Upper lobe of left lung (tissue), 6 donors: ENCODE results near the gene ERMAP. TPM values are rescaled to one million over a fixed set of nuclear protein-coding genes. Genes with fewer than 3 reads are reported as not detected.
"Not testable (repeated sequence)": the region's sequence is repeated elsewhere in the genome, so short reads cannot be mapped to it uniquely, and the experiment has no call there.

Experiments
- ATAC-seq, 2 donors: fragments of 200-7000 bp; cut with Tn5 transposase; one replicate each; pipeline ENCODE4 v1.9.1; 2022; ENCODE audit warnings: mild to moderate bottlenecking in 2 of 2, moderate library complexity in 2 of 2; ENCODE audit not compliant: low FRiP score in 2 of 2
- DNase-seq, 2 donors: peaks; one replicate each; pipeline ENCODE4 v3.0.0-alpha.2; 2019 to 2020
- H3K27ac ChIP-seq, 4 donors: fragments of 200-600 bp; sonication (generic); one replicate each; pipeline ENCODE4 v1.5.1; 2016 to 2019
- H3K27me3 ChIP-seq, 4 donors: fragments of 200-600 bp; sonication (generic); one replicate each; pipeline ENCODE4 v1.5.1; 2017 to 2019
- H3K36me3 ChIP-seq, 4 donors: fragments of 200-600 bp; sonication (generic); one replicate each; pipeline ENCODE4 v1.5.1; 2016 to 2019
- H3K4me1 ChIP-seq, 4 donors: fragments of 200-600 bp; sonication (generic); one replicate each; pipeline ENCODE4 v1.5.1; 2018 to 2019
- H3K4me3 ChIP-seq, 4 donors: fragments of 200-600 bp; sonication (generic); one replicate each; pipeline ENCODE4 v1.5.1; 2017 to 2019; ENCODE audit warnings: mild to moderate bottlenecking in 2 of 4, moderate library complexity in 1 of 4
- H3K9me3 ChIP-seq, 4 donors: fragments of 200-600 bp; sonication (generic); one replicate each; pipeline ENCODE4 v1.5.1; 2018 to 2019
- CTCF ChIP-seq, 6 experiments: fragments of 450-650 bp in 4 of 6; fragments of 200-600 bp in 2 of 6; sonication (generic) in 2 of 6; IDR thresholded peaks; one replicate each; pipeline ENCODE4 v1.5.1; 2016 to 2019; ENCODE audit warnings: antibody characterized with exemption in 6 of 6
- EP300 ChIP-seq, 4 donors: sonication (generic); formaldehyde crosslinking; IDR thresholded peaks; one replicate each; pipeline ENCODE4 v1.5.1; 2017; ENCODE audit warnings: antibody characterized with exemption in 4 of 4, control low read depth in 2 of 4
- POLR2A ChIP-seq, 4 donors: fragments of 450-650 bp; IDR thresholded peaks; one replicate each; pipeline ENCODE4 v1.5.1; 2016 to 2017; ENCODE audit warnings: antibody characterized with exemption in 4 of 4, mild to moderate bottlenecking in 2 of 4
- POLR2AphosphoS5 ChIP-seq, 2 donors: sonication (generic); formaldehyde crosslinking; IDR thresholded peaks; one replicate each; pipeline ENCODE4 v1.5.1; 2017; ENCODE audit warnings: antibody characterized with exemption in 2 of 2
- WGBS, 2 donors: methylation state at CpG; one replicate each; pipeline ENCODE4 v1.1.5; 2017 to 2018; 5-methylcytosine and 5-hydroxymethylcytosine counted together
- total RNA-seq, 6 donors: library from RNA; depleted of rRNA in 4 of 6; stranded (reverse); fragments of >200 nt in 4 of 6; gene quantifications; one replicate each; pipeline versions ENCODE4 v1.1.0 to v1.2.1, GENCODE V29; 2016 to 2021
- donor health status: DM: no; HTN: no; CAD: no; lungs with moderate emphysema.
- donor health status: DM: no; HTN: yes; CAD: no; lungs with severe emphysema.

ERMAP gene
- total RNA-seq, 6 donors from 2014 or later = 11.6 to 41.9 (median 14.9) TPM

DNA sequence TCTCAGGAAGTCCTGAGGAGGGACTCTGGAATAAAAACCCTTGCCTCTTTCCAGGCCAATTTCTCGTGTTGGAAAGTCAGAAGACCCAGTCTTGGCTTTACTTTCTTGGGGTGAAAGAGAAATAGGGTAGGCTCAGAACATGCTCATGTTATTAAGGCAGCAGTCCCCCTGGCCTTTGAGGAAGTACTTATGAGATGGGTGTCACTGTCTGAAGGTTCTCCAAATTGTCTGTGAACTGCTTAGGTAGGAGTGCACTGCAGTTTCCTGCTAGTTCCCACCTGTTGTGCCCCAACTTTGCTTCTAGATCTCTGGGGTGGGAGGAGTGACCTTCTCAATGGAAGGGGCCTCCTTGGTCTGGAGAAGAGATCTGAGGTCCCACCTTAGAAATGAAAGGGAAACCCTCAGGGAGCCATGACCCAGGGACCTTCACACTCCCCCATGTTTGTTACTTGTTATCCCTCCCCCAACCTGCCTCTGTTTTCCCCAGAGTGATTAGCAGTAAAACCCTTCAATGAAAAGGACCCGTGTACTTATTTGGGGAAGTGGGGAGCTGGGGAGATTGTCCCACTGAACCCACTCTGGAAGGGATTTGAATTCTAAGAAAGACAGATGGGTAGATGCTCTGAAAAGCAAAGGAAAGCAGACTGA is 35.2 kb downstream of the ERMAP start:
- TF ChIP-seq EP300 (IDR thresholded peaks at IDR 0.05) (no peak), POLR2AphosphoS5 (IDR thresholded peaks at IDR 0.05) (no peak), POLR2A (IDR thresholded peaks at IDR 0.05) (no peak), CTCF (IDR thresholded peaks at IDR 0.05) (no peak)
- Histone ChIP-seq H3K36me3 (peaks cover 10 to 22% (median 13%) of the 10 kb centered on the region in 4 donors), H3K27me3 (no peaks in the 10 kb centered on the region), H3K4me1 (peaks cover 7 to 11% (median 9%) of the 10 kb centered on the region in 4 donors), H3K9me3 (no peaks in the 10 kb centered on the region), H3K27ac (no peak overlapping the region), H3K4me3 (no peak overlapping the region)
- ATAC-seq = no peak
- no peak for DNase-seq
- WGBS, 2 donors = 87 to 91% methylated on average over 2 of the region's 2 CpGs

GRCh38 chr1:42852608-42852980 is 35.7 kb downstream of the ERMAP start:
- no peak for DNase-seq
- Histone ChIP-seq H3K9me3 (no peaks in the 10 kb centered on the region), H3K4me1 (peaks cover 2 to 6% (median 4%) of the 10 kb centered on the region in 4 donors), H3K4me3 (no peak overlapping the region), H3K27ac (no peak overlapping the region), H3K36me3 (peaks cover 10 to 22% (median 13%) of the 10 kb centered on the region in 4 donors), H3K27me3 (no peaks in the 10 kb centered on the region)
- TF ChIP-seq POLR2A (IDR thresholded peaks at IDR 0.05) (no peak), POLR2AphosphoS5 (IDR thresholded peaks at IDR 0.05) (no peak), EP300 (IDR thresholded peaks at IDR 0.05) (no peak), CTCF (IDR thresholded peaks at IDR 0.05) (no peak)
- ATAC-seq = no peak
- WGBS, 2 donors = 48 to 50% methylated on average over 2 of the region's 2 CpGs

GRCh38 chr1:42853116-42853884 is 36.4 kb downstream of the ERMAP start:
- Histone ChIP-seq H3K4me3 (no peak overlapping the region), H3K27ac (no peak overlapping the region), H3K4me1 (no peaks in the 10 kb centered on the region), H3K9me3 (no peaks in the 10 kb centered on the region), H3K36me3 (peaks cover 10 to 22% (median 13%) of the 10 kb centered on the region in 4 donors), H3K27me3 (no peaks in the 10 kb centered on the region)
- no peak for TF ChIP-seq POLR2AphosphoS5 (IDR thresholded peaks at IDR 0.05)
- no peak for TF ChIP-seq CTCF (IDR thresholded peaks at IDR 0.05)
- no peak for TF ChIP-seq POLR2A (IDR thresholded peaks at IDR 0.05)
- no peak for TF ChIP-seq EP300 (IDR thresholded peaks at IDR 0.05)
- ATAC-seq = no peak
- 90 to 91% methylated on average over 6 of the region's 6 CpGs for WGBS, 2 donors
- DNase-seq = no peak

GRCh38 chr1:42856554-42856953 is 39.6 kb downstream of the ERMAP start:
- DNase-seq, H3K9me3 ChIP-seq, H3K27ac ChIP-seq, H3K36me3 ChIP-seq, H3K4me3 ChIP-seq, H3K27me3 ChIP-seq, ATAC-seq, H3K4me1 ChIP-seq: not testable (repeated sequence)
- WGBS, 2 donors = 82% methylated on average over 2 to 3 of the region's 3 CpGs

GRCh38 chr1:42859366-42859765 is 42.4 kb downstream of the ERMAP start:
- not testable (repeated sequence) for H3K9me3 ChIP-seq, DNase-seq, ATAC-seq, H3K36me3 ChIP-seq, H3K4me1 ChIP-seq, H3K27me3 ChIP-seq, H3K4me3 ChIP-seq, H3K27ac ChIP-seq
- WGBS, 2 donors = 77 to 85% methylated on average over 5 of the region's 5 CpGs
